T-helper 2 cell treated with Interferon-gamma antibody and Interleukin-4, amounts not matched to agents 5 μg/mL and 100 μg/mL, for 36 hours (primary cell): ENCODE measurements around the gene TDP1.
"Not testable (repeated sequence)": the region's sequence is repeated elsewhere in the genome, so short reads cannot be mapped to it uniquely, and the experiment has no call there.

Experiments used
- DNase-seq: peaks from one replicate; pipeline ENCODE4 v3.0.0; 2021; ENCODE audit warnings: low spot score
- H3K27ac Mint-ChIP-seq: one replicate; pipeline ENCODE4 v1.8.0; 2021; ENCODE audit warnings: mild to moderate bottlenecking, mixed read lengths
- H3K27me3 Mint-ChIP-seq: one replicate; pipeline ENCODE4 v1.8.0; 2021; ENCODE audit warnings: low read depth, mixed read lengths
- H3K36me3 Mint-ChIP-seq: one replicate; pipeline ENCODE4 v1.8.0; 2021; ENCODE audit warnings: low read depth, mixed read lengths
- H3K4me1 Mint-ChIP-seq: one replicate; pipeline ENCODE4 v1.8.0; 2021; ENCODE audit warnings: low read depth, mixed read lengths
- H3K4me3 Mint-ChIP-seq: one replicate; pipeline ENCODE4 v1.8.0; 2022; ENCODE audit warnings: mild to moderate bottlenecking, moderate library complexity, mixed read lengths
- H3K9me3 Mint-ChIP-seq: one replicate; pipeline ENCODE4 v1.8.0; 2021; ENCODE audit warnings: mixed read lengths

Gene TDP1

DNA sequence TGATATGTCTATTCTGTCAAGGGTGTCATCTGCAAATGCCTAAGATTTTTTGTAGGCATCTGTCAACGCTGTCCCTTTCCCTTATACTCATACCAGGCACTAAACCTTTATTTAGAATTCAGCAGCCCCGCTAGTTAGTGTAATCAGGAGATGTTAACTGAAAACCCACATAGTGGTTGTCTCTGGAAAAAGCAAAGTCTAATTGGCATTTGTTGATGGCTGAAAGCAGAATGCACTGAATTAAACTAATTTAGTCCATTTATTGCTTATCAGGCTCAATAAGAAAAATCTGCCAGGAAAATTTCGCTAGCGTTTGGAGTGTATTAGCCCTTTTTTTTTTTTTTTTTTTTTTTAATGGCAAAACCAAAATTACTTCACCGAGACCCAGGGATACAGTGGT lies 34.5 kb downstream of the TDP1 start:
- no peak for DNase-seq
- Mint-ChIP-seq H3K4me1 (no peaks in the 10 kb centered on the region), H3K9me3 (no peaks in the 10 kb centered on the region), H3K27ac (no peak overlapping the region), H3K4me3 (no peak overlapping the region), H3K27me3 (no peaks in the 10 kb centered on the region), H3K36me3 (peaks cover 47% of the 10 kb centered on the region)

DNA sequence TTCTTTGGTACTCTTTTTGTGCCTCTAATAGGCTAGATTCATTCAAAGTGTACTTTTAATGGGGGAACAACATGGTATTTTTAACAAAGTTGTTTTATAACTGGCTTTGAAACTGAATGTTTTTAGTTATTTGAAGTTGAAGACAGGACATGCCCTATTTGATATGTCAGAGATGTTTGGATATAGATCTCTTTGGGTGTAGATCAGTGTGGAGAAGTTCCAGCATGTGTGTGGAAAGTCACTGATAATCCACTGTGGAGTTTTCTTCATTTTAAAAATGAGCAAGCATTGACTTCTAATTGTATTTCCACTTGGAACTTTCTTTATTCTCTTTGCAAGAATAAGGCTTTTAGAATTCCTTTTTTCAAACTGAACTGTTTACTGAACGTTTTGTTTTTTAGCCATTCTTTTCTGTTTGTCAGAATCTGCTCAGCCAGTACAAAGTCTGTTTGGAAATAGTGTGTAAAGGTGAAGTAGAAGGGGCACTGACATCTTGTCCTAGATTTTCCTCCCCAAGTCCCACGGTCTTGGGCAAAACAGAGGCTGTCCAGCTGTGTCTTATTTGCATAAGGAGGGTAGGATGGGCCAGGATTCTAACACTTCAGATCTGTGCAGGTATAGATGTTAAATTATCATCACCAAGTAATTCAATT lies 35.0 kb downstream of the TDP1 start:
- Mint-ChIP-seq H3K4me1 (no peaks in the 10 kb centered on the region), H3K36me3 (peaks cover 50% of the 10 kb centered on the region), H3K9me3 (no peaks in the 10 kb centered on the region), H3K27ac (no peak overlapping the region), H3K27me3 (no peaks in the 10 kb centered on the region), H3K4me3 (no peak overlapping the region)
- no peak for DNase-seq

- DNase-seq, result no peak
- Mint-ChIP-seq H3K4me1 (no peaks in the 10 kb centered on the region), H3K9me3 (no peaks in the 10 kb centered on the region), H3K36me3 (peaks cover 54% of the 10 kb centered on the region), H3K27ac (no peak overlapping the region), H3K27me3 (no peaks in the 10 kb centered on the region), H3K4me3 (no peak overlapping the region)
Observed at GRCh38 chr14:89992273-89992672, 36.5 kb downstream of the TDP1 start.

DNA sequence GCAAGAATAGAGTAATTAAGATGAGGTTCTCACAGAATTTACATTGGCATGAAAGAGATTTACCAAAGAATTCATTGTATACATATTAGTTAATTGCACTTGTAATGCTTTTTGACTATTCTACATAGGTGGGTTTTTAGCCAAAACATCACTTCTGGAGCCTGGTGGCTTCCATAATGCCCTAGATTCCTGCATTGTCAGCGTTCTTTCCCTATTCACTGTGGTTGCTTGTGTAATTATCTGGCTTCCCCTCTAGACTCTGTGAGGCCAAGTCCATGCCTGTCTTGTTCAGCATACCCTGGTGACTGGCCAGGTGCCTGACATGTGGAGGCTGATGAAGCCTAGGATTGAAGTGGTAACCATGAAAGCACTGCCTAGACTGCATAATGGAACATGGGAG lies 41.2 kb downstream of the TDP1 start:
- no peak for DNase-seq
- no peaks in the 10 kb centered on the region for H3K4me1 Mint-ChIP-seq
- no peak overlapping the region for H3K27ac Mint-ChIP-seq
- no peaks in the 10 kb centered on the region for H3K27me3 Mint-ChIP-seq
- no peaks in the 10 kb centered on the region for H3K9me3 Mint-ChIP-seq
- H3K36me3 Mint-ChIP-seq, result peaks cover 44% of the 10 kb centered on the region
- no peak overlapping the region for H3K4me3 Mint-ChIP-seq

DNA sequence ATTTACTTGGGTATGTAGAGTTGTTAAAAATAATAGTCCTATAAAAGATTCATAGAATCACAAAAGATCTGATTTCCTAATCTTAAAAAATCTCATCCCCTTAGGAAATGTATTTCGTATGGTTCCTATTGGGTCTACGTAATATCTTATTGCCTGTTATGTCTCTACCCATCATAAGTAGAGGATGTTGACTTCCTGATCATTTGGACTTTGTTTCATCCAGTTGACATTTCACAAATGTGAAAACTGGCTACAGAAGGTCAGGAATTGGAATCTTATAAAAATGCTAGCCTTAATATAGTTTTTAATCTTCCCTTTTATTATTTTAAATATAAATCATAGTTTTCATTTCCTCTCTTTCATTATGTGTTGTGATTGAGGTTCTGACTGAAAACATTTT lies 45.2 kb downstream of the TDP1 start:
- peaks cover 21% of the 10 kb centered on the region for H3K4me1 Mint-ChIP-seq
- H3K27ac Mint-ChIP-seq, result no peak overlapping the region
- no peaks in the 10 kb centered on the region for H3K27me3 Mint-ChIP-seq
- no peak for DNase-seq
- peaks cover 37% of the 10 kb centered on the region for H3K36me3 Mint-ChIP-seq
- no peak overlapping the region for H3K4me3 Mint-ChIP-seq
- no peaks in the 10 kb centered on the region for H3K9me3 Mint-ChIP-seq

- H3K27ac Mint-ChIP-seq, result peak overlapping the region; percentile 56
- DNase-seq, result peak; percentile 18
- no peaks in the 10 kb centered on the region for H3K27me3 Mint-ChIP-seq
- peaks cover 34% of the 10 kb centered on the region for H3K36me3 Mint-ChIP-seq
- peaks cover 21% of the 10 kb centered on the region for H3K4me1 Mint-ChIP-seq
- no peaks in the 10 kb centered on the region for H3K9me3 Mint-ChIP-seq
- no peak overlapping the region for H3K4me3 Mint-ChIP-seq
Observed at GRCh38 chr14:90003526-90004307, 48.0 kb downstream of the TDP1 start.

DNA sequence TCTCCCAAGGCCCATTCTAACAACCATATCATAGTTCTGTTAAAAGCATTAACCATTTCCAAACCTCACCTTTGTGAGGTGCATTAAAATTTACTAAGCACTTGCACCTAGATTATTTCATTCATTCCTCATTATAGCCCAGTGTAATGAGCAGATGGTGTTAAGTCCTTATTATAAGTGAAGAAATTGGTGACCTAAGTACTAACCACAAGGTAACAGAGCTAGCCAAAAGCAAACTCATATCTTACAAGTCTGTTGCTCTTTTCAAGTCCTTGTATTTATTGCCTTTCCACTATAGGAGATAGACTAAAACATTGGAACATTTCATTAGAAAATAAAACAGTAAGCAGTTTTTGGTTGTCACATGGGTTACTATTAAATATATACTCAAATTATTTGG lies 49.7 kb downstream of the TDP1 start:
- DNase-seq, result no peak
- Mint-ChIP-seq H3K4me1 (peaks cover 21% of the 10 kb centered on the region), H3K4me3 (no peak overlapping the region), H3K27ac (no peak overlapping the region), H3K9me3 (no peaks in the 10 kb centered on the region), H3K27me3 (no peaks in the 10 kb centered on the region), H3K36me3 (peaks cover 49% of the 10 kb centered on the region)

DNA sequence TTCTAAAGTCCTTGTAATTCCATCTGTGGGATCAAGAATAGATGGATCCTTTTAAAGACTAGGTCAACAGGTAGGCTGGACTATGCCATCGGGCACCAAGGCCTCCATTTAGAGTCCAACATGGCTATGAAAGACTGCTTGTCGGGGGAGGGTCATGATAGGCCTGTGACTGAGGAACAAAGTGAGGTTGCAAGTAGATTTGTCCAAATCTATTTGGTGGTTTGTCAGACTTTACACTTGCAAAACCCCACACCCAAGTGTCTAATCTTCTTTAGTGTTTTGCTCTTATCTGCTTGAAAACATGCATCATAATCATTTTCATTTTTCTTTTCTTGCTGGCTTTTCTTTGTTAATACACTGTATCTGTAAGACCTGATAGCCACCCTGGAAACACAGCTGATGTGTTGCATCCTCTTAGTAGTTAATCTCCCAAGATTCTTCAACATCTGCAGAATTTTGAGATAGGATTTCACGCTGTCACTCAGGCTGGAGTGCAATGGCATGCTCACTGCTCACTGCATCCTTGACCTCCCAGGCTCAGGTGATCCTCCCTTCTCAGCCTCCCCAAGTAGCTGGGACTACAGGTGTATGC lies 50.3 kb downstream of the TDP1 start:
- Mint-ChIP-seq H3K27me3 (no peaks in the 10 kb centered on the region), H3K4me3 (no peak overlapping the region), H3K9me3 (no peaks in the 10 kb centered on the region), H3K4me1 (peaks cover 21% of the 10 kb centered on the region), H3K36me3 (peaks cover 55% of the 10 kb centered on the region), H3K27ac (no peak overlapping the region)
- no peak for DNase-seq

- H3K4me3 Mint-ChIP-seq, result no peak overlapping the region
- peaks cover 60% of the 10 kb centered on the region for H3K36me3 Mint-ChIP-seq
- H3K9me3 Mint-ChIP-seq, result peaks cover 3% of the 10 kb centered on the region
- H3K27ac Mint-ChIP-seq, result peak overlapping the region; percentile 47
- DNase-seq, result no peak
- H3K27me3 Mint-ChIP-seq, result no peaks in the 10 kb centered on the region
- H3K4me1 Mint-ChIP-seq, result peaks cover 16% of the 10 kb centered on the region
Observed at GRCh38 chr14:90017371-90017770, 61.6 kb downstream of the TDP1 start.

- no peaks in the 10 kb centered on the region for H3K27me3 Mint-ChIP-seq
- no peak overlapping the region for H3K27ac Mint-ChIP-seq
- DNase-seq, result no peak
- H3K4me1 Mint-ChIP-seq, result peaks cover 16% of the 10 kb centered on the region
- H3K36me3 Mint-ChIP-seq, result peaks cover 59% of the 10 kb centered on the region
- H3K9me3 Mint-ChIP-seq, result no peaks in the 10 kb centered on the region
- no peak overlapping the region for H3K4me3 Mint-ChIP-seq
Observed at GRCh38 chr14:90019824-90020523, 64.2 kb downstream of the TDP1 start.

DNA sequence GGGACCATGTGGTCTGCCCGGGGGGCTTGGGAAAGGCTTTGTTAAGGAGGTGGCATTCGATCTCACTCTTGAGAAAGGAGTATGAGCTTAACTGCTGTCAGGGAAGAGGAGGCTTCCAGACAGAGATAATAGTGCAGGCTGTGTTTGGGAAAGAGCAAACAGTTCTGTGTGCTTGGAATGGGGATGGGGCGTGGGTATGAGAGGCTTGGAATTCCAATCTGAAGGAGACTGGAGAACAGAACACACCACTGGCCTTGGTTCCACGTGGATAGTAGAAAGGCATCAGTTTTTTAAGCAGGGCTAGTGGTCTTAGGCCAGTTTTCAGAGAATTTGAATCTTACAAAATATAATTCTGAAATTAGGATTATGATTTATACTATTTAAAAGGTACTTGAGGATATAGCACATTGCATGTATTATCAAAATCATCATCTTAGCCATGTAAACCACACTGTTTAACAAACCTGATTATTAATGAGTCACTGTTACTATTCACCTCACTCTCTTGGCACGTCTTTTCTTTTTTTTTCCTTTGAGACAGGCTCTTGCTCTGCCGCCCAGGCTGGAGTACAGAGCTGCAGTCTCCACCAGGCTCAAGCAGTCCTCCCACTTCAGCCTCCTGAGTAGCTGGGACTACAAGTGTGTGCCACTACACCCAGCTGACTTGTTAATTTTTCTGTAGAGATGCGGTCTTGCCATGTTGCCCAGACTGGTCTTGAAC lies 67.6 kb downstream of the TDP1 start:
- no peaks in the 10 kb centered on the region for H3K9me3 Mint-ChIP-seq
- H3K4me1 Mint-ChIP-seq, result peaks cover 6% of the 10 kb centered on the region
- no peak overlapping the region for H3K27ac Mint-ChIP-seq
- H3K4me3 Mint-ChIP-seq, result no peak overlapping the region
- H3K27me3 Mint-ChIP-seq, result no peaks in the 10 kb centered on the region
- H3K36me3 Mint-ChIP-seq, result peaks cover 58% of the 10 kb centered on the region
- no peak for DNase-seq

- no peaks in the 10 kb centered on the region for H3K4me1 Mint-ChIP-seq
- H3K27me3 Mint-ChIP-seq, result no peaks in the 10 kb centered on the region
- no peak overlapping the region for H3K4me3 Mint-ChIP-seq
- H3K36me3 Mint-ChIP-seq, result peaks cover 52% of the 10 kb centered on the region
- H3K27ac Mint-ChIP-seq, result no peak overlapping the region
- DNase-seq, result no peak
- H3K9me3 Mint-ChIP-seq, result no peaks in the 10 kb centered on the region
Observed at GRCh38 chr14:90024910-90025309, 69.2 kb downstream of the TDP1 start.

DNA sequence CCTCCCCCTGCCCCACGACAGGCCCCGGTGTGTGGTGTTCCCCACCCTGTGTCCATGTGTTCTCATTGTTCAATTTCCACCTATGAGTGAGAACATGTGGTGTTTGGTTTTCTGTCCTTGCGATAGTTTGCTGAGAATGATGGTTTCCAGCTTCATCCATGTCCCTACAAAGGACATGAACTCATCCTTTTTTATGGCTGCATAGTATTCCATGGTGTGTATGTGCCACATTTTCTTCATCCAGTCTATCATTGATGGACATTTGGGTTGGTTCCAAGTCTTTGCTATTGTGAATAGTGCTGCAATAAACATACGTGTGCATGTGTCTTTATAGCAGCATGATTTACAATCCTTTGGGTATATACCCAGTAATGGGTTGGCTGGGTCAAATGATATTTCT lies 70.9 kb downstream of the TDP1 start:
- not testable (repeated sequence) for H3K4me3 Mint-ChIP-seq, H3K27me3 Mint-ChIP-seq, H3K27ac Mint-ChIP-seq, H3K4me1 Mint-ChIP-seq, H3K9me3 Mint-ChIP-seq, DNase-seq
- peaks cover 48% of the 10 kb centered on the region for H3K36me3 Mint-ChIP-seq
